ENCODE data around the gene TRAPPC12. TPM values are rescaled to one million over a fixed set of nuclear protein-coding genes. Genes with fewer than 3 reads are reported as not detected.
A peak's percentile ranks its signal among the peaks of the same experiment; 100 is the strongest.

TRAPPC12 gene
- total RNA-seq, 1 experiment from 2014 or later, result 86.2 TPM

GRCh38 chr2:3465844-3466481, 86.5 kb downstream of the TRAPPC12 start:
- Histone ChIP-seq H3K9ac (ENCODE audit: low read length) (no peak overlapping the region), H3K4me3 (ENCODE audit: low read length) (no peak overlapping the region), H3K4me2 (ENCODE audit: low read length) (no peak overlapping the region), H3K79me2 (ENCODE audit: low read length) (no peaks in the 10 kb centered on the region), H2AFZ (ENCODE audit: low read length) (no peak overlapping the region), H3K9me3 (ENCODE audit: low read length) (no peaks in the 10 kb centered on the region), H4K20me1 (ENCODE audit: low read length) (no peaks in the 10 kb centered on the region), H3K27ac (ENCODE audit: low read length) (no peak overlapping the region), H3F3A (ENCODE audit: low read length, unreplicated experiment) (no peaks in the 10 kb centered on the region), H3K4me1 (ENCODE audit: insufficient read depth, low read length) (peaks cover 9% of the 10 kb centered on the region), H3K27me3 (ENCODE audit: low read length) (no peaks in the 10 kb centered on the region), H3K36me3 (ENCODE audit: low read depth, low read length) (peaks cover 8% of the 10 kb centered on the region; the same call in 1 of the 2 replicates), H3K9me2 (replicated peaks; ENCODE audit: low read length) (no peaks in the 10 kb centered on the region)
- intact Hi-C loops (cut with micrococcal nuclease), result no loop called here
- POLR2A ChIA-PET (ENCODE audit: unreplicated experiment), result no interaction called here
- no peak for TF ChIP-seq EZH2 (IDR thresholded peaks at IDR 0.05; ENCODE audit: low read length, unreplicated experiment)
- TF ChIP-seq EZH2phosphoT487 (IDR thresholded peaks at IDR 0.05; ENCODE audit: borderline replicate concordance, low read length), result no peak
- TF ChIP-seq, protein P1, sequence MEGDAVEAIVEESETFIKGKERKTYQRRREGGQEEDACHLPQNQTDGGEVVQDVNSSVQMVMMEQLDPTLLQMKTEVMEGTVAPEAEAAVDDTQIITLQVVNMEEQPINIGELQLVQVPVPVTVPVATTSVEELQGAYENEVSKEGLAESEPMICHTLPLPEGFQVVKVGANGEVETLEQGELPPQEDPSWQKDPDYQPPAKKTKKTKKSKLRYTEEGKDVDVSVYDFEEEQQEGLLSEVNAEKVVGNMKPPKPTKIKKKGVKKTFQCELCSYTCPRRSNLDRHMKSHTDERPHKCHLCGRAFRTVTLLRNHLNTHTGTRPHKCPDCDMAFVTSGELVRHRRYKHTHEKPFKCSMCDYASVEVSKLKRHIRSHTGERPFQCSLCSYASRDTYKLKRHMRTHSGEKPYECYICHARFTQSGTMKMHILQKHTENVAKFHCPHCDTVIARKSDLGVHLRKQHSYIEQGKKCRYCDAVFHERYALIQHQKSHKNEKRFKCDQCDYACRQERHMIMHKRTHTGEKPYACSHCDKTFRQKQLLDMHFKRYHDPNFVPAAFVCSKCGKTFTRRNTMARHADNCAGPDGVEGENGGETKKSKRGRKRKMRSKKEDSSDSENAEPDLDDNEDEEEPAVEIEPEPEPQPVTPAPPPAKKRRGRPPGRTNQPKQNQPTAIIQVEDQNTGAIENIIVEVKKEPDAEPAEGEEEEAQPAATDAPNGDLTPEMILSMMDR (conservative IDR thresholded peaks at IDR 0.05; ENCODE audit: low read depth, low read length), result no peak
- DNase-seq (peak; percentile 66), ATAC-seq (peak; percentile 17)
- CTCF ChIA-PET, result no interaction called here
- BruUV-seq (replicated peaks), result no TSS peak

- Histone ChIP-seq H3K9me3 (ENCODE audit: low read length) (no peaks in the 10 kb centered on the region), H3K9ac (ENCODE audit: low read length) (no peak overlapping the region), H3K27ac (ENCODE audit: low read length) (no peak overlapping the region), H3K36me3 (ENCODE audit: low read depth, low read length) (peaks cover 8% of the 10 kb centered on the region; the same call in 1 of the 2 replicates), H3F3A (ENCODE audit: low read length, unreplicated experiment) (no peaks in the 10 kb centered on the region), H3K4me3 (ENCODE audit: low read length) (no peak overlapping the region), H3K4me1 (ENCODE audit: insufficient read depth, low read length) (peaks cover 9% of the 10 kb centered on the region), H3K9me2 (replicated peaks; ENCODE audit: low read length) (no peaks in the 10 kb centered on the region), H3K79me2 (ENCODE audit: low read length) (no peaks in the 10 kb centered on the region), H3K4me2 (ENCODE audit: low read length) (no peak overlapping the region), H2AFZ (ENCODE audit: low read length) (no peak overlapping the region), H4K20me1 (ENCODE audit: low read length) (no peaks in the 10 kb centered on the region), H3K27me3 (ENCODE audit: low read length) (no peaks in the 10 kb centered on the region)
- TF ChIP-seq EZH2 (IDR thresholded peaks at IDR 0.05; ENCODE audit: low read length, unreplicated experiment), result no peak
- TF ChIP-seq, protein P1 (conservative IDR thresholded peaks at IDR 0.05; ENCODE audit: low read depth, low read length), result no peak
- TF ChIP-seq EZH2phosphoT487 (IDR thresholded peaks at IDR 0.05; ENCODE audit: borderline replicate concordance, low read length), result no peak
- no peak for ATAC-seq
- POLR2A ChIA-PET (ENCODE audit: unreplicated experiment), result no interaction called here
- DNase-seq, result no peak
- CTCF ChIA-PET, result no interaction called here
- intact Hi-C loops (cut with micrococcal nuclease), result no loop called here
- no TSS peak for BruUV-seq (replicated peaks)
These were observed 87.0 kb downstream of the TRAPPC12 start for GRCh38 chr2:3466482-3466863.

GRCh38 chr2:3466966-3467365, 87.5 kb downstream of the TRAPPC12 start:
- H3K9me2 ChIP-seq (replicated peaks; ENCODE audit: low read length), result no peaks in the 10 kb centered on the region
- no peaks in the 10 kb centered on the region for H3K9me3 ChIP-seq (ENCODE audit: low read length)
- no peaks in the 10 kb centered on the region for H4K20me1 ChIP-seq (ENCODE audit: low read length)
- H3K4me2 ChIP-seq (ENCODE audit: low read length), result no peak overlapping the region
- CTCF ChIA-PET, result no interaction called here
- no peak overlapping the region for H2AFZ ChIP-seq (ENCODE audit: low read length)
- peaks cover 9% of the 10 kb centered on the region for H3K4me1 ChIP-seq (ENCODE audit: insufficient read depth, low read length)
- no peaks in the 10 kb centered on the region for H3K79me2 ChIP-seq (ENCODE audit: low read length)
- intact Hi-C loops (cut with micrococcal nuclease), result no loop called here
- no TSS peak for BruUV-seq (replicated peaks)
- H3K4me3 ChIP-seq (ENCODE audit: low read length), result no peak overlapping the region
- H3F3A ChIP-seq (ENCODE audit: low read length, unreplicated experiment), result no peaks in the 10 kb centered on the region
- DNase-seq, result no peak
- no peaks in the 10 kb centered on the region for H3K27me3 ChIP-seq (ENCODE audit: low read length)
- no peak for TF ChIP-seq EZH2 (IDR thresholded peaks at IDR 0.05; ENCODE audit: low read length, unreplicated experiment)
- no peak for TF ChIP-seq EZH2phosphoT487 (IDR thresholded peaks at IDR 0.05; ENCODE audit: borderline replicate concordance, low read length)
- TF ChIP-seq, protein P1 (conservative IDR thresholded peaks at IDR 0.05; ENCODE audit: low read depth, low read length), result no peak
- no peak overlapping the region for H3K9ac ChIP-seq (ENCODE audit: low read length)
- peaks cover 8% of the 10 kb centered on the region; the same call in 1 of the 2 replicates for H3K36me3 ChIP-seq (ENCODE audit: low read depth, low read length)
- no peak for ATAC-seq
- POLR2A ChIA-PET (ENCODE audit: unreplicated experiment), result no interaction called here
- H3K27ac ChIP-seq (ENCODE audit: low read length), result no peak overlapping the region

All from PC-3 (cell line).